GM12891 (cell line): ENCODE results near the gene HOOK1.
A peak's percentile ranks its signal among the peaks of the same experiment; 100 is the strongest.
"Not testable (repeated sequence)": the region's sequence is repeated elsewhere in the genome, so short reads cannot be mapped to it uniquely, and the experiment has no call there.

Experiments
- DNase-seq: peaks from one replicate; pipeline ENCODE4 v3.0.0; 2011; ENCODE audit warnings: low spot score; ENCODE audit not compliant: insufficient read length
- FAIRE-seq: peaks from 2 replicates; lab custom pipeline; 2011; peaks lifted over from hg19 to GRCh38; lab: Jason Lieb, UNC
- PAX5 ChIP-seq: IDR thresholded peaks from 2 replicates; pipeline ENCODE4 v1.6.1; 2011; ENCODE audit warnings: low read length, moderate library complexity, mild to moderate bottlenecking; ENCODE audit not compliant: insufficient read depth, severe bottlenecking
- POLR2A ChIP-seq: IDR thresholded peaks from 2 replicates; pipeline ENCODE4 v1.6.1; 2011; ENCODE audit warnings: low read depth, low read length, control low read depth
- POLR2AphosphoS5 ChIP-seq: IDR thresholded peaks from 2 replicates; pipeline ENCODE4 v1.6.1; 2011; ENCODE audit warnings: low read depth, low read length, control low read depth
- POU2F2 ChIP-seq: IDR thresholded peaks from 2 replicates; pipeline ENCODE4 v1.6.1; 2011; ENCODE audit warnings: low read depth, mild to moderate bottlenecking, control low read depth, low read length, moderate library complexity
- SPI1 ChIP-seq: IDR thresholded peaks from 2 replicates; pipeline ENCODE4 v1.6.1; 2011; ENCODE audit warnings: low read depth, low read length, control low read depth
- TAF1 ChIP-seq: IDR thresholded peaks from 2 replicates; pipeline ENCODE4 v1.6.1; 2011; ENCODE audit warnings: low read depth, low read length, control low read depth

Gene HOOK1

DNA sequence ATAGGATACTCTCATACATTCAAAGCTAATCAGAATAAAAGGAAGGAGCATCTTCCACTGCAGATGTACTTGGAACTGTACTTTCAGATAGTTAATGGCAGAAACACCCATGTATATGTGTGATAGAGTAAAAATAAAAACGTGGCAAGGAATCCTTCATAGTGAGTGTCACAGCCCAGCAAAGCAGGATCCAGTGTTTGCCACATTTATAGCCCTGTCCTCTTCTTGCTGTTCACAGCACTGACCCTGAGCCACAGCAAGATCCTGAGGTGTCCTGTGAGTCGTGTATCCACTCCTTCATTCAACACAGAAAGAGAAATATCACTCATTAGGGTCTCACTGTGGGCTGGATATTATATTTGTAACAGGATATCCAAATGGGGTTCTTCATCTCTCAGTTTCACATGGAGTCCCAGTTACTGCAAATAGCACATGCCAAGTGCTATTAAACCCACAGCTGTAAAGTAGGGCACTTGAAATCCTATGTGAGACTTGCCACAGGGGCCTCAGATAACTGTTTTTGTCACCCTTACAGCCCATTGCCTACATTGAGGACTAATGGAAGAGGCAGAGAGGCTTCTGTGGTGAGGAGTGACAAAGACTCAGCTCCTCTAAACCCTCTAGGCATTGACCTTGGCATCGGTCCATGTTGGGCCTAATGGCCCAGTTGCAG lies 70.5 kb downstream of the HOOK1 start:
- FAIRE-seq (no peak), DNase-seq (no peak)
- no peak for TF ChIP-seq TAF1
- TF ChIP-seq SPI1, result no peak
- TF ChIP-seq PAX5, result no peak
- TF ChIP-seq POLR2AphosphoS5, result no peak
- no peak for TF ChIP-seq POU2F2
- TF ChIP-seq POLR2A, result no peak

DNA sequence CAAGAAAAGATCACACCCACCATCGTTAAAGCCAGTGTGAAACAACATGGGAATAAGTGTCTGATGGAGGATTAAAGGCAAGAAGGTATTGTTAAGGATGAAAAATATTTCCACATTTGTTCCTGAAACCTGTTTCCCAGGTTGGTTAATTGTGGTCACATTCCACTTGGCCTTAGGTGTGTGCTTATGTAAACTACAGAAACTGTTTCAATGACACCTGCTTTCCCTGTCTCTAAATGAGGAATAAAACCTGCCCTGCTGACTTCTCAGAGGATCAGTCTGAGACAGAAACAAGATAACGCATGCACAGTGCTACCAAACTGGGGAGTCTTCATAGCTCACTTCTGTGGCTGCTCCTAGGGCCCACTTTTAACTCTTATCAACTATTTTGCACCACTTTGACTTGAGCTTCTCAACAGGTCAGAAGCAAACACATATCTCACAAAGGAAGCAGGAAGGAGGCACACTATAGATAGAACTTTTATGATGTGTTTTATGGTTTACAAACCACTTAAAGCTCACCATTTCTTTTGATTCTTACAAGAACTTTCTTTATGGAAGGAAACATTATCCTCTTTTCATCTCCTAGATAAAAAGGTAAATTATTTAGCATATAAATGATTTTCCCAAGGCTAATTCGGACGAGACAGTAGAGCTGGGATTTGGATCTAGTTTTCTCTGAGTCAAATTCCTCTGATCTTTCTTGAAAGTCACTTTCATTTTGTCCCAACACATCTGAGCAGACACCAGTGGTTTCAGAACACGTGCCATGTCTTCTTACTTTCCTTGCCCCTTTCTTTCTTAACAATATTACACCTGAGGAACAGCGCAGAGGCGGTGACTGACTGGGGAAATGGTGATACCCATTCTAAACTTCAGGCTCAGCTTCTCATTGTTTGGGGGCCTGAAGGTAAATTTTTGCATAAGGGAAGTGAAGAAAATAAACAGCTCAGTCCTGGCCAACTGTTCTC lies 78.4 kb downstream of the HOOK1 start:
- DNase-seq, result no peak
- no peak for FAIRE-seq

DNA sequence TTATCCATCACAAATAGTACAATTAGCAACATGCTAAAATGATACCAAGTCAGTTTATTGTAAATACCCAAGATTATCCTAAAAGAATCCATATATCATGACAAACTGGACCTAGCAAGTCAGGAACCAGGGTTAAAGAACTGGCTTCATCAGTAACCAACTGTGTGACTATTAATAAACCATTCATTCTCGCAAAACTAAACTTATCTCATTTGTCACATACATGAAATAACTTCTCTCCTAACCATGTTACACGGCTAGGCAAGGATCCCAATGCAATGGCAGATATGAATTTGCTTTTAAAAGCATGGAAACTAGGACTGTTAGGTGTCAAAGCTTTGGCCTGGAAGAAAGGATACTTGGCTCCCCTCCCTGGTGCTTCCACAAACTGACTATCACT lies 82.4 kb downstream of the HOOK1 start:
- FAIRE-seq, result no peak
- TF ChIP-seq PAX5 (no peak), POLR2AphosphoS5 (no peak), SPI1 (no peak), TAF1 (no peak), POLR2A (no peak), POU2F2 (no peak)
- no peak for DNase-seq

More for the DNA sequence above, 78.4 kb downstream of the HOOK1 start:
- TF ChIP-seq POLR2AphosphoS5 (no peak), POU2F2 (no peak), SPI1 (no peak), POLR2A (no peak)

DNA sequence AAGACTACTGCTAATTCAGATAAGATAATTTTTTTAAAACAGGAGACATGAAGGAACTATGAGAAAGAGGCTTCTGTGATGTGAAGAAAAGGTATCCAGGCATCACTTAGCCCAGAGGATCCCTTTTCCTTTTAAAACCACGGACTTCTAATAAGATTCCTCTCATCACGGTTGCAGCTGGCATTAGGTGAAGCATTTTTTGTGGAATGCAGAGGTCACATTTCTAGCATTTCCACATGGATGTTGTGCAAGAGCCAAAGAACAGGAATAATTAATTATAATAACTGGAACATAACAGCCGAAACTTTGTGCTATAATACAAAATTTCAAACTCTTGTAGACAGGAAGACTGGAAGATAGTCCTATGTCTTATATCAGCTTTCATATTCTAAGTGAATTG lies 84.2 kb downstream of the HOOK1 start:
- TF ChIP-seq POU2F2 (no peak), POLR2AphosphoS5 (no peak), POLR2A (no peak), TAF1 (no peak), SPI1 (no peak), PAX5 (no peak)
- DNase-seq, result no peak
- no peak for FAIRE-seq

DNA sequence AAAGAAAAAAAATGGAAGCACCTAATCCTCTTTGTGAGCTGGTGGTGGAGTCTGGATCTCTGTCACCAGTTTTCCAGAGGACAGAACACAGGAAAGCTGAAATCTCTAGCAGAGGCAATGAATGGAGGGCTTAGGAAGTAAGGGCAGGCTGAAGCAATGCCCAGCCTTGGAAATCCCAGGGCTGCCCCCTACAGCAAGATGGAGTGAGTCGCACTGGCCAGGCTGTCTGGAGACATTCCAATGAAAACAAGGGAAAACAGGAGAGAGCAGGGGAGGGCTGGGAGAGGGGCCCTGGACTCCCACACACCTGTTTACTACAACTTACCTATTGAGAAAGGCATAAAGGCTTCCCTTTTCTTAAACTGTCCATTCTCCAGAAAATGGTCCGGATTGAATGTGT lies 85.9 kb downstream of the HOOK1 start:
- no peak for FAIRE-seq
- DNase-seq, result no peak
- TF ChIP-seq TAF1 (no peak), POLR2A (no peak)

DNA sequence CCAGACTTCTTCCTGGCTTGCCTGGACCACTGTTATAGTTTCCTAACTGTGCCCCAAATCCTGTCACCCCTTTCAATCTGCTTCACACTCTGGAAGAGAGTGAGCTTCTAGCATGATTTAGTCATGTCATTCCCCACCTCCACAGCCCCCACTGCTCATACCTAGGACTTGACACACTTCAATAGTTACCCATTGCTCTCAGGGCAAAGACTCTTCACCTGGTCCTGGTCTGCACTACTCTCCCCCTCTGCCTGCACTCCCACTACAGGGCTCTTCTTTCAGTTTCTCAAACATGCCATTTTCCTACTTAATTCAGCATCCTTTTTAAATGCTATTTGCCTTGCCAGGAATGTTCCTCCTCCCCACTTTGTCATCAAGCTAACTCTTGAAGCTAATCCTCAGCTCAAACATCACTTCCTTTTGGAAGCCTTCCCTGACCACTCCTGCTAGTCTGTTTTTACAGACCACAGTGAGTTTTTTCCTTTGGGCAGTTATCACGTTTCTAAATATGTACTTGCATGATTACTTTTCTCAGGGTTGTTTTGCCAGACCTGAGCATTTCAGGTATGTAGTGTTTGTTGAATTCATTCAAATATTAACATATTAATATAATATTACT lies 87.1 kb downstream of the HOOK1 start:
- DNase-seq (no peak), FAIRE-seq (no peak)
- TF ChIP-seq POLR2A, result no peak
- no peak for TF ChIP-seq POLR2AphosphoS5
- no peak for TF ChIP-seq PAX5
- TF ChIP-seq TAF1, result no peak
- TF ChIP-seq POU2F2, result no peak
- TF ChIP-seq SPI1, result no peak

DNA sequence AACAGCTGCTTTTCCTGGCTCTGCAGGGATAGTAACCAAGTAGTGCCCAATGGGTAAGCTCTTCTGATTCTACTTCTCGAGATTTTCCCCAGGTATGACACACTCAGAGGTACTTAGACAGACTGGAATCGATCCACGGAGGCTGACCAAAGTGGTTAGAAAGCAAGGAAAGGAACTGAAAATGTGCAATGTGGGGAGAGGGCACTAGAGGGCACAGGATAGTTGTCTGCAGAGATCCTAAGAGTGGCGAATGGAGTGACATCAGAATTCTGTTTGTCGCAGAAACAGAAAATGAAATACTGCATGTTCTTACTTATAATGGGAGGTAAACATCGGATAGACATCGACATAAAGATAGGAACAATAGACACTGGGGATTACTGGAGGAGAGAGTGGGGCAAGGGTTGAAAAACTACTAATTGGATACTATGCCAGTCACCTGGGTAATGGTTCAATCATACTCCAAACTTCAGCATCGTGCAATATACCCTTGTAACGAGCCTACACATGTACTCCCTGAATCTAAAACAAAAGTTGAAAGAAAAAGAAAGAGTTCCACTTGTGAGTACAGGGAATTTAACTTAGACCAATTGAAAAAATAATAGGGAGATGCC lies 88.5 kb downstream of the HOOK1 start:
- 0 out of 2 replicates have a peak, but pooled peaks have one; percentile 14 for TF ChIP-seq SPI1
- TF ChIP-seq POLR2AphosphoS5, result no peak
- FAIRE-seq (no peak), DNase-seq (no peak)

DNA sequence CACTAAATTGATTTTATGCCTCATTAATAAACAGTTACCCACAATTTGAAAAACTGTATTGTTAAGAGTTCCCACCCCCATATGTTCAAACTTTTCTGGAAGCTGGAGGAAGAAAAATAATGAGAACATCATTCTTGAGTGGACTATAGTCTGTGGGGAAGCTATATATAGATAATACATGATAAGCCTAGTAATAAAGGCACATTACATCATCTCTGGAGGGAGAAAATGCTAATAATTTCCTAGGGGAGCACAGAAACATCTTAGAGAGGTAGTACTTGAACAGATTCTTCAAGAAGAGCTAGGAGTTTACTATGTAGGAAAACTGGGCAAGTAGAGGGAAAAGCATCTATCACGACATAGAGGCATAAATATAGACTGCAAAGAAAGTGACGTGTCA lies 92.2 kb downstream of the HOOK1 start:
- DNase-seq (no peak), FAIRE-seq (no peak)
- TF ChIP-seq POLR2AphosphoS5 (no peak), POLR2A (no peak), TAF1 (no peak), SPI1 (no peak), PAX5 (no peak), POU2F2 (no peak)

DNA sequence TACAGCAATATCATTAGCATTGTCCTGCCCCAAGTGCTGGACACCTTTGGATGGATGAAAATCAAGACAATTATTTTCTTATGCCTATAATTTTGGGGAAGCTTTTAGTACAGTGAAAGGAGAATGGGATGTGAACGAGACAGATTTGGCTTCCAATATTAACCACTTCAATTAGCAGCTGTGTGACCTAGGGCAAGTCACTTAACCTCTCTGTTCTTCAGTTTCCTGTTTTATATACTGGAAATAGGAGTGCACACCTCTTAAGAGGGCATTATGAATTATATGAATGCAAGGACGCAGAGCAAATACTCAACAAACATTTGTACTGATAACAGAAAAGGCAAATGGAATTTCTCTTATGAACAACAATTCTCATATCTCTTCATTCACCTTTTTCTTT lies 93.3 kb downstream of the HOOK1 start:
- TF ChIP-seq POLR2A, result no peak
- no peak for TF ChIP-seq PAX5
- TF ChIP-seq SPI1, result no peak
- TF ChIP-seq POU2F2, result no peak
- no peak for TF ChIP-seq TAF1
- no peak for TF ChIP-seq POLR2AphosphoS5
- FAIRE-seq (no peak), DNase-seq (no peak)

DNA sequence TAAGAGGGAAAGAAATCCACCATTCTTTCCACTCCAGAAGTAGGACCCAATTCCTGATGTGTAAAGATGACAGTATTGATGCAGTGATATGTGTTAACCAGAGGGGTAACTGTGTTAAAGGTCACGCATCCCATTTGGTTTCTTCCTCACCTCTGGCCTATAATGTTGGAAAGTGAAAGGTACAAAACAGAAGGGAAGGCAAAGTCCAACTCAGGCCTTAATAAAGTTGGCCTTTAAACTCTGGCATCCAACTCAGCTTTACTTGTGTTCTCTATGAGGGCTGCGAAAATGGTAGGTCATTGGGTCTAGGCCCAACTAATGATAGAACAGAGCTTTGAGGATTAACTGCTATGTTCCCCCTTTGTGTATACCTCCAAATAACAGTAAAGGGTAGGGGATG lies 93.9 kb downstream of the HOOK1 start:
- TF ChIP-seq POU2F2 (no peak), SPI1 (no peak), POLR2AphosphoS5 (no peak), TAF1 (no peak), POLR2A (no peak), PAX5 (no peak)
- FAIRE-seq, result peak; percentile 28
- DNase-seq, result no peak

DNA sequence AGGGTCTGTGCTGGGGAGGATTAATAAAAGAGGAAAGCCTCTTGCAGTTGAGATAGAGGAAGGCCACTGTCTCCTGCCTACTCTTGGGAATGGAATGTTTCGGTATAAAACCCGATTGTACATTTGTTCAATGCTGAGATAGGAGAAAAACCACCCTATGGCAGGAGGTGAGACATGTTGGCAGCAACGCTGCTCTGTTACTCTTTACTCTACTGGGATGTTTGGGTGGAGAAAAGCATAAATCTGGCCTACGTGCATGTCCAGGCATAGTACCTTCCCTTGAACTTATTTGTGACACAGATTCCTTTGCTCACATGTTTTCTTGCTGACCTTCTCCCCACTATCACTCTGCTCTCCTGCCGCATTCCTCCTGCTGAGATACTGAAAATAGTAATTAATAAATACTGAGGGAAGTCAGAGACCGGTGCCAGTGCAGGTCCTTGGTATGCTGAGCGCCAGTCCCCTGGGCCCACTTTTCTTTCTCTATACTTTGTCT lies 100.1 kb downstream of the HOOK1 start:
- not testable (repeated sequence) for FAIRE-seq, DNase-seq
